Nephron (organoid): ENCODE data around the gene MFSD6.
"Not testable (repeated sequence)": the region's sequence is repeated elsewhere in the genome, so short reads cannot be mapped to it uniquely, and the experiment has no call there.

Source experiments
- H3K27ac Mint-ChIP-seq, 3 experiments: 2 replicates each; pipeline ENCODE4 v1.8.0; 2020; ENCODE audit warnings: mixed read lengths in 3 of 3, mild to moderate bottlenecking in 2 of 3, moderate library complexity in 1 of 3
- H3K27me3 Mint-ChIP-seq: 2 replicates; pipeline ENCODE4 v1.8.0; 2021; ENCODE audit warnings: low read depth, mild to moderate bottlenecking, moderate library complexity, mixed read lengths
- H3K36me3 Mint-ChIP-seq: 2 replicates; pipeline ENCODE4 v1.8.0; 2020; ENCODE audit warnings: low read depth, mixed read lengths
- H3K4me1 Mint-ChIP-seq: 2 replicates; pipeline ENCODE4 v1.8.0; 2020; ENCODE audit warnings: mixed read lengths
- H3K4me3 Mint-ChIP-seq, 3 experiments: 2 replicates each; pipeline ENCODE4 v1.8.0; 2020; ENCODE audit warnings: mild to moderate bottlenecking in 3 of 3, mixed read lengths in 3 of 3, moderate library complexity in 2 of 3
- H3K9me3 Mint-ChIP-seq: 2 replicates; pipeline ENCODE4 v1.8.0; 2020; ENCODE audit warnings: mixed read lengths
- TF ChIP-seq, protein P1 (sequence below), 3 experiments: fragments of 200-600 bp; sonication (generic); IDR thresholded peaks; one replicate each; pipeline ENCODE4 v1.5.0; 2021; ENCODE audit warnings: antibody characterized with exemption in 3 of 3; ENCODE audit not compliant: unreplicated experiment in 3 of 3

Gene MFSD6

DNA sequence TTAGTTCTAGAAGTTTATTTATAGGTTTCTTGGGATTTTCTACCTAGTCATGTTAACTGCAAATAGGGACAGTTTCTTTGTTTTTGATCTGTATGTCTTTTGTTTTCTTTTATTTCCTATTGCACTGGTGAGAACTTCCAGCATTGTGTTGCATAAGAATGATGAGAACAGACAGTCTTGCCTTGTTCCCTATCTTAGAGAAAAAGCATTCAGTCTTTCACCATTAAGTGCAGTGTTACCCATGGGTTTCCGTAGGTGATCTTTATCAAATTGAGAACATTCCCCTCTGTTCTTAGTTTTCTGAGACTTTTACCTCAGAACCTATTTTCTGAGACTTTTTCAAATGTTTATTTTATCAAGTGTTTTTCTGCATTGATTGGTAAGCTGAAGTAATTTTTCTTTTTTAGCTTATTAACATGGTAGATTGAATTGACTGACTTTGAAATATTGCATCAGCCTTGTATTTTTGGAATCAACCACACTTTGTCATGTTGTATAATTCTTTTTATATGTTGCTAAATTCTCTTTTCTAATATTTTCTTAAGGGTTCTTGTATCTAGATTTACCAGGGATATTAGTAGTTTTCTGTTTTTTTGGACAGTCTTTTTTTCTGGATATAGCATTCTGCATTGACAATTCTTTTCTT is 17.2 kb downstream of the MFSD6 start:
- Mint-ChIP-seq H3K27me3 (peaks cover 9% of the 10 kb centered on the region), H3K4me3 (no peak overlapping the region), H3K27ac (no peak overlapping the region), H3K9me3 (peaks cover 10% of the 10 kb centered on the region), H3K4me1 (no peaks in the 10 kb centered on the region), H3K36me3 (no peaks in the 10 kb centered on the region)
- TF ChIP-seq, protein P1, sequence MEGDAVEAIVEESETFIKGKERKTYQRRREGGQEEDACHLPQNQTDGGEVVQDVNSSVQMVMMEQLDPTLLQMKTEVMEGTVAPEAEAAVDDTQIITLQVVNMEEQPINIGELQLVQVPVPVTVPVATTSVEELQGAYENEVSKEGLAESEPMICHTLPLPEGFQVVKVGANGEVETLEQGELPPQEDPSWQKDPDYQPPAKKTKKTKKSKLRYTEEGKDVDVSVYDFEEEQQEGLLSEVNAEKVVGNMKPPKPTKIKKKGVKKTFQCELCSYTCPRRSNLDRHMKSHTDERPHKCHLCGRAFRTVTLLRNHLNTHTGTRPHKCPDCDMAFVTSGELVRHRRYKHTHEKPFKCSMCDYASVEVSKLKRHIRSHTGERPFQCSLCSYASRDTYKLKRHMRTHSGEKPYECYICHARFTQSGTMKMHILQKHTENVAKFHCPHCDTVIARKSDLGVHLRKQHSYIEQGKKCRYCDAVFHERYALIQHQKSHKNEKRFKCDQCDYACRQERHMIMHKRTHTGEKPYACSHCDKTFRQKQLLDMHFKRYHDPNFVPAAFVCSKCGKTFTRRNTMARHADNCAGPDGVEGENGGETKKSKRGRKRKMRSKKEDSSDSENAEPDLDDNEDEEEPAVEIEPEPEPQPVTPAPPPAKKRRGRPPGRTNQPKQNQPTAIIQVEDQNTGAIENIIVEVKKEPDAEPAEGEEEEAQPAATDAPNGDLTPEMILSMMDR (IDR thresholded peaks at IDR 0.05; ENCODE audit: unreplicated experiment in 3 of 3) = no peak

DNA sequence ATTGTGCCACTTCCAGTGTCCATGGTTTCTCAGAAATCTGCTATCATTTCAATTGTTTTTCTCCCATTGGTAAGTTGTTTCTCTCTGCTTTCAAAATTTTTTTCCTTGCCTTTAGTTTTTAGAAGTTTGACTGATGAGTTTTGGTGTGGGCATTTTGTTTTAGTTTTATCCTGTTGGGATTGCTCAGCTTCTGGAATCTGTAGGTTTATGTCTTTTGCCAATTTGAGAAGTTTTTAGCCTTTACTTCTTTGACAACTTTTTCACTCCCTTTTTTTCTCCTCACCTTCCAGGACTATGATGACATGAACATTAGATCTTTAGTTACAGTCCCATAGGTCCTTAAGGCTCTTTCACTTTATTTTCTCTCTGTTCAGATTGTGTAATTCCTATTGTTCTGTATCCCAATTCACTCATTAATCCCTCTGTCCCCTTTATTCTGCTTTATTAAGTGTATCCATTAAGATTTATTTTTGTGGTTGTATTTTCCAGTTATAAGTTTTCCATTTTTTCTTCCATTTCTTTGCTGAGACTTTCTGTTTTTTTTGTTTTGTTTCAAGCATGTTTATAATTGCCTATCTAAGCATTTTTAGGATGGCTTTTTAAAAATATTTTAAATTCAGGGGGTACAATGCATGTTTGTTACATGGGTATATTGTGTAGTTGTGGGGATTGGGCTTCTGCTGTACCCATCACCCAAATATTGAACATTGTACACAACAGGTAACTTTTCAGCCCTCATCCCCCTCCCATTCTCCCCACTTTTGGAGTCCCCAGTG is 17.9 kb downstream of the MFSD6 start:
- no peaks in the 10 kb centered on the region for H3K4me1 Mint-ChIP-seq
- no peak overlapping the region for H3K27ac Mint-ChIP-seq
- H3K4me3 Mint-ChIP-seq = no peak overlapping the region
- TF ChIP-seq, protein P1 (IDR thresholded peaks at IDR 0.05; ENCODE audit: unreplicated experiment in 3 of 3) = no peak
- peaks cover 10% of the 10 kb centered on the region for H3K9me3 Mint-ChIP-seq
- H3K36me3 Mint-ChIP-seq = no peaks in the 10 kb centered on the region
- peaks cover 9% of the 10 kb centered on the region for H3K27me3 Mint-ChIP-seq

DNA sequence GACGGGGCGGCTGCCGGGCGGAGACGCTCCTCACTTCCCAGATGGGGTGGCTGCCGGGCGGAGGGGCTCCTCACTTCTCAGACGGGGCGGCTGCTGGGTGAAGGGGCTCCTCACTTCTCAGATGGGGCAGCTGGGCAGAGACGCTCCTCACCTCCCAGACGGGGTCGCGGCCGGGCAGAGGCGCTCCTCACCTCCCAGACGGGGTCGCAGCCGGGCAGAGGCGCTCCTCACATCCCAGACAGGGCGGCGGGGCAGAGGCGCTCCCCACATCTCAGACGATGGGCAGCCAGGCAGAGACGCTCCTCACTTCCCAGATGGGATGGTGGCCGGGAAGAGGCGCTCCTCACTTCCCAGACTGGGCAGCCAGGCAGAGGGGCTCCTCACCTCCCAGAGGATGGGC is 22.7 kb downstream of the MFSD6 start:
- not testable (repeated sequence) for H3K27ac Mint-ChIP-seq, H3K27me3 Mint-ChIP-seq, H3K36me3 Mint-ChIP-seq, H3K4me3 Mint-ChIP-seq
- Mint-ChIP-seq H3K9me3 (peaks cover 12% of the 10 kb centered on the region), H3K4me1 (peaks cover 13% of the 10 kb centered on the region)

DNA sequence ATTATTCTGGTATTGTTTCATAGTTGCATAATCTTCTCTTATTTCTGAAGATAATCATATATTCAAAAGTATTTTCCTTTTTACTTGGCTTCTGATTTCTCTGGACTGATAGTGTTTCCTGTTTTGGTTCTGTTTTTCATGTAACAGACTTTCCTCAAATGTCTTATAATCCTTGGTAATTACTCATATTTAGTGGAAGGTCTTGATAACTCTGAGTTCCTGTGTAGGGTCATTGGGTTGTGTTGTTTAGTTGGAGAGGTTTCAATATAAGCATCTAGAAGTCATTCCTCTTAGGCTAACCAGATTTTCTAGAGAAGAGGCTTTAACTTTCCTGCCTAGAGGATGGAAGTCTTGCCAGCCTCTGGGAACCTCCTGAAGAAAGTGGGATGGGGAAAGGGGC is 23.8 kb downstream of the MFSD6 start:
- H3K36me3 Mint-ChIP-seq = peaks cover 4% of the 10 kb centered on the region
- H3K27me3 Mint-ChIP-seq = peaks cover 2% of the 10 kb centered on the region
- H3K27ac Mint-ChIP-seq = peak overlapping the region; percentile 40 to 75 (median 62)
- H3K4me1 Mint-ChIP-seq = peaks cover 13% of the 10 kb centered on the region
- H3K4me3 Mint-ChIP-seq = no peak overlapping the region
- H3K9me3 Mint-ChIP-seq = peaks cover 8% of the 10 kb centered on the region
- TF ChIP-seq, protein P1 (IDR thresholded peaks at IDR 0.05; ENCODE audit: unreplicated experiment in 3 of 3) = no peak

DNA sequence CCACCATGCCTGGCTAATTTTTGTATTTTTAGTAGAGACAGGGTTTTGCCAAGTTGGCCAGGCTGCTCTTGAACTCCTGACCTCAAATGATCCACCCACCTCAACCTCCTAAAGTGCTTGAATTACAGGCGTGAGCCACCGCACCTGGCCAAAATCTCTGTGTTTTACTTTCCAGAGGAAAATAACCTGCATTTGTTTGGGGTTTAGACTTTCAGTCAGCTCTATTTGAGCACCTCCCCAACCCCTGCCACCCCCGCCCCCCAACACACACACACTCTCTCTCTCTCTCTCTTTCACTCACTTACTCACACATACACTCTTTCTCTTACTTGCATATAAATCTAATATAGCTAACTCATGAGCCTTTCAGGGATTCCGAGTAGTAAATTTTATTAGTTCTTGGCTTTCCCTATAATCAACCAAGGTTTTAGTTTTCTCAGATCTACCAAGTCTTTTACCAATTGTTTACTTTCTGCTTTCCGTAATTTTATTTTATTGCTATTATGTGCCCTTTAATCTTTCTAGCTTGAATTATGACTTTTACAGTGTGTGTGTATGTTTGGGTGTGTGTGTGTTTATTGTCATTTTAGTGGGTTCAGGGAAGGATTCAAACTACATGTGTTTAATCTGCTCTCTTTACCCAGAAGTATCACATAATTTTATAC is 24.5 kb downstream of the MFSD6 start:
- Mint-ChIP-seq H3K4me1 (peaks cover 13% of the 10 kb centered on the region), H3K9me3 (peaks cover 8% of the 10 kb centered on the region), H3K36me3 (peaks cover 4% of the 10 kb centered on the region), H3K27me3 (peaks cover 5% of the 10 kb centered on the region), H3K4me3 (no peak overlapping the region), H3K27ac (peak overlapping the region; percentile 4 to 62 (median 40))
- TF ChIP-seq, protein P1 (IDR thresholded peaks at IDR 0.05; ENCODE audit: unreplicated experiment in 3 of 3) = no peak

DNA sequence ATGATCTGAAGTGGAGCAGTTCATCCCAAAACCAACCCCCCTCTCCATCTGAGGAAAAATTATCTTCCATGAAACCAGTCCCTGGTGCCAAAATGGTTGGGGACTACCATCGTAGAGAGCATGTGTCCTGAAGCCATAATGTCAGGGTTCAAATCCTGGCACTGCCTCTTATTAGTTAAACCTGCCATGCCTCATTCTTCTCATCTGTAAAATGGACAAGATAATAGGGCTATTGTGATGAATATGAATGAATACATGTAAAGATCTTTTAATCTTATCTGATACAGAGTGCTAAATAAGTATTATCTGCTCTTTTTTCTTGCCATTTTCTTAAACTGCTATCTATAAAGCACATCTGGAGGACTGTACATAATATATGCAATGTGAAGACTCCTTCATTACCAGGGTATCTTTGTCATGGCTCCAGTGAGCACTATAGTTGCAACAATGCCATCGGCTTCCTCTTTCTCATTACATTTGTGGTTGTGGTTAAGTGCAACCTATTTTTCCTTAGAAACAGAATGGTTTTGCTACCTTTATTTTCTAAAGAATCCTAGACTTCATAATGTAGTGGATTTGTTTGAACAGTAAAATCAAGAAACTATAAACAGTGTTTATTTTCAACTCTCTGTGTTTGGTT is 27.0 kb downstream of the MFSD6 start:
- Mint-ChIP-seq H3K27ac (no peak overlapping the region), H3K27me3 (peaks cover 5% of the 10 kb centered on the region), H3K36me3 (peaks cover 4% of the 10 kb centered on the region), H3K9me3 (peaks cover 4% of the 10 kb centered on the region), H3K4me3 (no peak overlapping the region), H3K4me1 (peaks cover 13% of the 10 kb centered on the region)
- TF ChIP-seq, protein P1 (IDR thresholded peaks at IDR 0.05; ENCODE audit: unreplicated experiment in 3 of 3) = no peak
